ENCODE measurements around the gene NTRK2. TPM values are rescaled to one million over a fixed set of nuclear protein-coding genes. Genes with fewer than 3 reads are reported as not detected.

The NTRK2 gene
- total and polyA plus RNA-seq, 5 experiments from 2014 or later: not detected

GRCh38 chr9:84922051-84922450 is 252.5 kb downstream of the NTRK2 start:
- DNase-seq (no peak), ATAC-seq (no peak)
- no peak overlapping the region for H3K4me3 Mint-ChIP-seq
- no peak overlapping the region for H3K27ac Mint-ChIP-seq
- H3K9me3 Mint-ChIP-seq: peaks cover 0 to 4% (median 0%) of the 10 kb centered on the region in 9 donors
- no peaks in the 10 kb centered on the region for H3K36me3 Mint-ChIP-seq
- peaks cover 4 to 33% (median 10%) of the 10 kb centered on the region in 5 donors for H3K27me3 Mint-ChIP-seq
- no peaks in the 10 kb centered on the region for H3K4me1 Mint-ChIP-seq
- POLR2A ChIA-PET: no interaction called here

- Mint-ChIP-seq H3K27ac (no peak overlapping the region), H3K27me3 (peaks cover 4 to 33% (median 10%) of the 10 kb centered on the region in 5 donors), H3K4me1 (no peaks in the 10 kb centered on the region), H3K4me3 (no peak overlapping the region), H3K9me3 (peaks cover 0 to 4% (median 0%) of the 10 kb centered on the region in 9 donors), H3K36me3 (no peaks in the 10 kb centered on the region)
- POLR2A ChIA-PET: no interaction called here
- ATAC-seq (no peak), DNase-seq (no peak)
These were observed 254.7 kb downstream of the NTRK2 start for GRCh38 chr9:84924266-84924665.

DNA sequence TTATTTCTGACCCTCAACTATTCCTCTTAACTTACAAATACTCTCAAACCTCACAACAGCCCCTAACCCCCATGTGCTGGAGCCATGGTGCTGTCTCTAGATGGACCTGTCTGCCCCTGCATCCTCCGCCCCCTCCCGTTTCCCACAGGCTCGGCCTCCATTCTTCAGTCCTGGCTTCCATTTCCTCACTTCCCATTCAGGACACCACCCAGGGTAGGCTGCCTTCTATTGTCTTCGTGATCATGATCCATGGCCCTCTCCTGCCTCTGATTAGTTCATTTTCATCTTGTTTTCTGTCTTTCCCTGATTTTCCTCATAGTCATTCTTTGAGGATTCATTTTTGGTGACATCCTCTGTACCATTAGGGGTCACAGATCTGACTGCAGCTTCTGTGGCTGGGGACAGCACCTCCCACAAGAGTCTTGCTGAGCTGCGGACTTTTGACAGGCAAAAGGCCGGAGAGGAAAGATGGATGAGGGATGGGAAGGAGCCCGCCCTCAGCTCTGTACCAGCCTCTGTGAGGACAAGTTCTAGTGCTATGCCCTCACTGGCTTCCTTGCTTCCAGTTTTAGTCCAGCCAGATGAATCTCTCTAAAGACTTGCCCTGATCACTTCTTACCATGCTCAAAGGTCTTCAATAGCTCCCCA is 255.8 kb downstream of the NTRK2 start:
- no peak for ATAC-seq
- POLR2A ChIA-PET: no interaction called here

DNA sequence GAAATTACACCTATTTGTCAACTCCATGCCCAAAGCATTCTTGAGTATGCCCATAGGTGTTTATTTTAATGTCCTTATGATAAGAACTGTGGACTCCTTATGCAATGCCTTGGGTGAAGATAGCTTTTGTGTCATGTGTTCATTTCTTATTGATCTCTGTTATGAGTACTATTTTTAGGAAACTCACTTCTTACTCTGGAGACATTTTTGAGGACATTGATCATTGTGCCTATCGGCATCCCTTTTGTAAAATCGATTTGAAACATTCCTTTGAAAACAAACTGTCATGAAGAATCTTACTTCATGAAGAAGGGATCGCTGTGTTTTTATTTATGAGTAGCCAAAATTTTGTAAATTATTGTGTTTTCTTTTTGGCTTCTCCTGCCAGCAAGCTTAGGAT is 257.3 kb downstream of the NTRK2 start:
- Mint-ChIP-seq H3K36me3 (no peaks in the 10 kb centered on the region), H3K9me3 (peaks cover 0 to 4% (median 0%) of the 10 kb centered on the region in 9 donors), H3K4me3 (no peak overlapping the region), H3K27ac (no peak overlapping the region), H3K27me3 (peaks cover 5 to 36% (median 16%) of the 10 kb centered on the region in 5 donors), H3K4me1 (no peaks in the 10 kb centered on the region)
- POLR2A ChIA-PET: no interaction called here
- ATAC-seq (no peak), DNase-seq (no peak)

More for the DNA sequence above, 255.8 kb downstream of the NTRK2 start:
- Mint-ChIP-seq H3K27me3 (peaks cover 5 to 35% (median 13%) of the 10 kb centered on the region in 5 donors), H3K27ac (no peak overlapping the region), H3K36me3 (no peaks in the 10 kb centered on the region), H3K9me3 (peaks cover 0 to 4% (median 0%) of the 10 kb centered on the region in 9 donors), H3K4me1 (no peaks in the 10 kb centered on the region), H3K4me3 (no peak overlapping the region)
- DNase-seq: no peak

GRCh38 chr9:84928419-84928818 is 258.9 kb downstream of the NTRK2 start:
- H3K9me3 Mint-ChIP-seq: peaks cover 0 to 4% (median 0%) of the 10 kb centered on the region in 9 donors
- H3K27ac Mint-ChIP-seq: no peak overlapping the region

GRCh38 chr9:84929068-84929467 is 259.5 kb downstream of the NTRK2 start:
- no peak for ATAC-seq
- POLR2A ChIA-PET: no interaction called here
- Mint-ChIP-seq H3K9me3 (peaks cover 0 to 4% (median 0%) of the 10 kb centered on the region in 9 donors), H3K27me3 (peaks cover 5 to 36% (median 14%) of the 10 kb centered on the region in 5 donors), H3K4me1 (no peaks in the 10 kb centered on the region), H3K4me3 (no peak overlapping the region), H3K36me3 (no peaks in the 10 kb centered on the region), H3K27ac (no peak overlapping the region)
- no peak for DNase-seq

More at GRCh38 chr9:84928419-84928818, 258.9 kb downstream of the NTRK2 start:
- ATAC-seq: no peak
- Mint-ChIP-seq H3K27me3 (peaks cover 5 to 36% (median 16%) of the 10 kb centered on the region in 5 donors), H3K4me3 (no peak overlapping the region), H3K4me1 (no peaks in the 10 kb centered on the region), H3K36me3 (no peaks in the 10 kb centered on the region)
- no peak for DNase-seq
- POLR2A ChIA-PET: no interaction called here

DNA sequence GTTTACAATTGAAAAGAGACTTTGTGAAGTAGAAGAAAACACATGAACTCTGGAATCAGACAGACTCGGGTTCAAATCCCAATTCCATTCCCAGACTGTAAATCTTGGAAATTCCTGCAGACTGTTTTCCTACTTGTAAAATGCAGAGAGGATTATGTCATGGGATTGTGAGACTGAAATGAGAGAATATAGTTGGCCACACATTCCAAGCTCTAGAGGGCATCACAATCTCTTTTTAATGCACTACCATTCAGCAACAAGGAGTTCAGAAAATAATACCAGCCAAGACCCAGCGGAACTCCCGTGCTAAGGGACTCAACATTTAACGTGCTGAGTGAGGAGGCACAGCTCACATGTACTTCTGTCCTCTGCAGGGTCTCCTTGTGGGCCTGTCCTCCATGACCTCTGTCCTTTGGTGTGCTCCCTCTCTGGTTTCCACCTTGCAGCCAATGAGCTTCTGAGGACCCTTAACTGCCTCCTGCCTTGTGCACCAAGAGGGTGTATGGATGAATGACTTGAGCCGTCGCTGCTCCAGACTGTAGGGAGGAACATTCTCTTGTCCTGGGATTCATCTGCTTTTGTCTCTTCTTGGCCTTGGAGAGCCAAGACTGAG is 263.5 kb downstream of the NTRK2 start:
- no peak overlapping the region for H3K4me3 Mint-ChIP-seq
- ATAC-seq: no peak
- POLR2A ChIA-PET: no interaction called here

GRCh38 chr9:84935528-84936117 is 266.1 kb downstream of the NTRK2 start:
- Mint-ChIP-seq H3K4me3 (no peak overlapping the region), H3K27me3 (peaks cover under 1 to 5% (median 3%) of the 10 kb centered on the region in 5 donors), H3K36me3 (no peaks in the 10 kb centered on the region), H3K9me3 (no peaks in the 10 kb centered on the region), H3K27ac (no peak overlapping the region), H3K4me1 (no peaks in the 10 kb centered on the region)
- DNase-seq (no peak), ATAC-seq (no peak)
- POLR2A ChIA-PET: no interaction called here

More for the DNA sequence above, 263.5 kb downstream of the NTRK2 start:
- Mint-ChIP-seq H3K36me3 (no peaks in the 10 kb centered on the region), H3K27ac (no peak overlapping the region), H3K4me1 (no peaks in the 10 kb centered on the region), H3K27me3 (peaks cover 1 to 13% (median 6%) of the 10 kb centered on the region in 5 donors), H3K9me3 (no peaks in the 10 kb centered on the region)
- DNase-seq: no peak

DNA sequence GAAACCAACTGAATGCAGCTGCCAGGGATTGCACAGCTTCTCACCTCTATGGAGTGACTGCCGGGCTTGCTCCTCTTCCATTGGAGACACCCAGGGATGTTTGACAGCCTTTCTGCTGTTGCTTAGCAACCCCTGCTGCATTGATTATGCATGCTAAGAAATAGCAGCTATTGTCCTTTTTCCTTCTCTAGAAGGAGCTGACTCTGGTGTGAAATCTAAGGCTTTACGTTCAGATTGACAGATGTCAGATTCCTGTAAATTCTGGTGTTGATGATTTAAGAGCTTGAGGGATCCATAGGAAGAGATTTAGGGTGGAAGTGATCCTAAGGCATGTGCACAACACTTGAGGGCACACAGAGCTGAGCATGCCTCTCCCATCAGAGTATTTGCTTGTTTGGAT is 267.7 kb downstream of the NTRK2 start:
- H3K4me3 Mint-ChIP-seq: no peak overlapping the region
- POLR2A ChIA-PET: no interaction called here
- no peaks in the 10 kb centered on the region for H3K9me3 Mint-ChIP-seq

DNA sequence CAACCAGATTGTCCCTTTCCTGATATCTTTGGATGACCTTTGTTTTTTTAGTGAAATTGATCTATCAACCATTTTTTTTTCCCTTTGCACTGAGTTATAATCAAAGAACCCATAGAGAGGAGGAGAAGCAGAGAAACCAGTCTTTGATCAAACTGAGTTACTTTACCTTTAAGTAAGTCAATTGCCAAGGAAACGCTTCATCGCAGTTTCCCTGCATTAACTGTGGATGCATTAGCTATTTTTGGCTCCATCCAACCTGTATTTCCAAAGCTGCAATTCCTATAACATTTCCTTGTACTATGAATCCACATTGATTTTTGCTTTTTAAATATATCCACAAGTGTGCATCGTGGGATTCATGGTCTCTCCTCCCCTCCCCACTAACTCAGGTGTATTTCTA is 268.1 kb downstream of the NTRK2 start:
- no peak overlapping the region for H3K27ac Mint-ChIP-seq
- H3K36me3 Mint-ChIP-seq: no peaks in the 10 kb centered on the region

More for the DNA sequence above, 267.7 kb downstream of the NTRK2 start:
- no peak for ATAC-seq
- Mint-ChIP-seq H3K27me3 (peaks cover 0 to 5% (median 3%) of the 10 kb centered on the region in 5 donors), H3K27ac (no peak overlapping the region), H3K4me1 (no peaks in the 10 kb centered on the region), H3K36me3 (no peaks in the 10 kb centered on the region)
- DNase-seq: no peak

GRCh38 chr9:84939774-84940173 is 270.2 kb downstream of the NTRK2 start:
- no peak for ATAC-seq
- Mint-ChIP-seq H3K4me1 (no peaks in the 10 kb centered on the region), H3K36me3 (no peaks in the 10 kb centered on the region), H3K27ac (no peak overlapping the region), H3K4me3 (no peak overlapping the region), H3K9me3 (no peaks in the 10 kb centered on the region), H3K27me3 (peaks cover 0 to 5% (median 3%) of the 10 kb centered on the region in 5 donors)
- POLR2A ChIA-PET: no interaction called here
- no peak for DNase-seq

More for the DNA sequence above, 268.1 kb downstream of the NTRK2 start:
- Mint-ChIP-seq H3K9me3 (no peaks in the 10 kb centered on the region), H3K27me3 (peaks cover 0 to 5% (median 3%) of the 10 kb centered on the region in 5 donors), H3K4me1 (no peaks in the 10 kb centered on the region), H3K4me3 (no peak overlapping the region)
- POLR2A ChIA-PET: no interaction called here
- no peak for ATAC-seq
- DNase-seq: no peak

DNA sequence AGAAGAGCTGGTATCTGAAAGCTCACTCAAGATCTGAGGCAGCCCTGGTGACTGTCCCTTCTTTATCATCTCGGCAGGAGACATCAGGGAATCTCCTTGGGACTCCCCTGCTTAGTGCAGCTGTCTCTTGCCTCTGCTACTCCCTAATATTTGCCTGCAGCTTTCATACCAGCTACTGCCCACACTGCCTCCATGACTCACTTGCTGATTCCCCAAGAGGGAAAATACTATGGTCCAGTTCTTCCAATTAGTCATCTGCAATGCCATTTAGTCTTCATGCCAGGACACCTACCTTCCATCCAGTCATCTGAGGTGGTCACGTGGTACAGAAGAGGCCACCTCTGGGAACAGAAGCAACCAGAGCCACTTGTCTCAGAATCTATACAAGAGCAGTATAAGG is 270.8 kb downstream of the NTRK2 start:
- no peak overlapping the region for H3K4me3 Mint-ChIP-seq
- ATAC-seq (no peak), DNase-seq (no peak)
- H3K36me3 Mint-ChIP-seq: no peaks in the 10 kb centered on the region
- no peak overlapping the region for H3K27ac Mint-ChIP-seq
- POLR2A ChIA-PET: no interaction called here
- H3K27me3 Mint-ChIP-seq: peaks cover 0 to 5% (median 3%) of the 10 kb centered on the region in 5 donors
- H3K9me3 Mint-ChIP-seq: no peaks in the 10 kb centered on the region
- H3K4me1 Mint-ChIP-seq: no peaks in the 10 kb centered on the region

DNA sequence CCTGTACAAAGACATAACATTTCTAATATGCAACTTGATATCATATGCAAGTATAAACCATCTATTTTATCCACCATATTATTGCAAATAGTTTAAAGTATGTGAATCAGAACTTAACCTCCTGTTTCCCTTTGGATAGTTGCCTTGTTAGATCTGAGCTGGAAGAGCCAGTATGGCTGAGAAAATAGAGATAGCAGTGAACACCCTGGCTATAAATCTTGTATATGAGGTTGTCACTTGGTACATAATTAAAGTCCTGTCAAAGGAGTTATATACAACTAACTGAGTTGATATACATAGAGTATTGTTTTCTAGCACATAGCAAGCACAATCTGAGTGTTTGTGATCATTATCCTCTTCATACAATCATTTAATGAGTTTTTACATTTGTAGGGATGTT is 272.3 kb downstream of the NTRK2 start:
- POLR2A ChIA-PET: no interaction called here
- H3K27me3 Mint-ChIP-seq: peaks cover 0 to 7% (median 3%) of the 10 kb centered on the region in 5 donors
- ATAC-seq (no peak), DNase-seq (no peak)
- H3K36me3 Mint-ChIP-seq: no peaks in the 10 kb centered on the region
- no peak overlapping the region for H3K4me3 Mint-ChIP-seq
- H3K9me3 Mint-ChIP-seq: no peaks in the 10 kb centered on the region
- no peaks in the 10 kb centered on the region for H3K4me1 Mint-ChIP-seq
- no peak overlapping the region for H3K27ac Mint-ChIP-seq

Measured in naive thymus-derived CD8-positive, alpha-beta T cell (primary cell).